ENCODE measurements around the gene DLG1. TPM values are rescaled to one million over a fixed set of nuclear protein-coding genes. Genes with fewer than 3 reads are reported as not detected.
A peak's percentile ranks its signal among the peaks of the same experiment; 100 is the strongest.

DLG1 gene
- total RNA-seq, 1 donor from 2014 or later, result 157 TPM

DNA sequence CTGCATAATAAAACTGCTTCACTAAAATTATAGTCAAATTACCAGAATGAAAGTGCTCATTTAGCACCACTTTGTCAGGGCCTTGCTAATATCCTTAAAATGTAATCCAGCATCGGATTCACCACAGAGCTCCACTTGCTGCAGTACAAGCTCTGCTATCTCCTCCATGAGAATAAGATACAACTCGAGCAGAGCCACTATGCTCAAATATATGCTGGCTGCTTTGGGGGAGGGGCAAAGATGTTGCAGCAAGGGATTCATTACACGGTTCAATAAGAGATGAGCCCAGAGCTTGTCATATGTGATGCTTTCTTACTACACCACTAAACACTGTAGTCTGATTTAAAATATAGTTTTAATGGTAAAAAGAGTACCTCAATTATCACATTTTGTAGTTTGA, 72.2 kb downstream of the DLG1 start:
- DNase-seq (ENCODE audit: low spot score), result no peak
- no peaks in the 10 kb centered on the region for H3K9me3 Mint-ChIP-seq (ENCODE audit: low read depth)
- peaks cover 54% of the 10 kb centered on the region for H3K4me1 Mint-ChIP-seq (ENCODE audit: low read depth)
- peak overlapping the region; percentile 15 for H3K27ac Mint-ChIP-seq (ENCODE audit: unreplicated experiment)
- no peaks in the 10 kb centered on the region for H3K27me3 Mint-ChIP-seq (ENCODE audit: low read depth)
- no peak overlapping the region for H3K4me3 Mint-ChIP-seq (ENCODE audit: unreplicated experiment)
- no peaks in the 10 kb centered on the region for H3K36me3 Mint-ChIP-seq (ENCODE audit: low read depth)
- no peak for TF ChIP-seq CTCF (IDR thresholded peaks at IDR 0.05)

GRCh38 chr3:197225579-197225978, 72.8 kb downstream of the DLG1 start:
- Mint-ChIP-seq H3K4me1 (ENCODE audit: low read depth) (peaks cover 58% of the 10 kb centered on the region), H3K4me3 (ENCODE audit: unreplicated experiment) (no peak overlapping the region), H3K9me3 (ENCODE audit: low read depth) (no peaks in the 10 kb centered on the region), H3K27me3 (ENCODE audit: low read depth) (no peaks in the 10 kb centered on the region), H3K27ac (ENCODE audit: unreplicated experiment) (no peak overlapping the region), H3K36me3 (ENCODE audit: low read depth) (no peaks in the 10 kb centered on the region)
- no peak for TF ChIP-seq CTCF (IDR thresholded peaks at IDR 0.05)
- DNase-seq (ENCODE audit: low spot score), result no peak

GRCh38 chr3:197224034-197224444, 74.4 kb downstream of the DLG1 start:
- no peaks in the 10 kb centered on the region for H3K36me3 Mint-ChIP-seq (ENCODE audit: low read depth)
- no peak for DNase-seq (ENCODE audit: low spot score)
- H3K9me3 Mint-ChIP-seq (ENCODE audit: low read depth), result no peaks in the 10 kb centered on the region
- H3K4me1 Mint-ChIP-seq (ENCODE audit: low read depth), result peaks cover 64% of the 10 kb centered on the region
- no peaks in the 10 kb centered on the region for H3K27me3 Mint-ChIP-seq (ENCODE audit: low read depth)
- no peak overlapping the region for H3K4me3 Mint-ChIP-seq (ENCODE audit: unreplicated experiment)
- TF ChIP-seq CTCF (IDR thresholded peaks at IDR 0.05), result peak; percentile 94
- H3K27ac Mint-ChIP-seq (ENCODE audit: unreplicated experiment), result no peak overlapping the region

- Mint-ChIP-seq H3K4me3 (ENCODE audit: unreplicated experiment) (no peak overlapping the region), H3K36me3 (ENCODE audit: low read depth) (no peaks in the 10 kb centered on the region), H3K27ac (ENCODE audit: unreplicated experiment) (peak overlapping the region; percentile 55), H3K9me3 (ENCODE audit: low read depth) (no peaks in the 10 kb centered on the region), H3K4me1 (ENCODE audit: low read depth) (peaks cover 64% of the 10 kb centered on the region), H3K27me3 (ENCODE audit: low read depth) (no peaks in the 10 kb centered on the region)
- no peak for TF ChIP-seq CTCF (IDR thresholded peaks at IDR 0.05)
- DNase-seq (ENCODE audit: low spot score), result no peak
These were observed 75.5 kb downstream of the DLG1 start for GRCh38 chr3:197222937-197223370.

- no peak for DNase-seq (ENCODE audit: low spot score)
- H3K36me3 Mint-ChIP-seq (ENCODE audit: low read depth), result no peaks in the 10 kb centered on the region
- H3K4me1 Mint-ChIP-seq (ENCODE audit: low read depth), result peaks cover 77% of the 10 kb centered on the region
- no peaks in the 10 kb centered on the region for H3K9me3 Mint-ChIP-seq (ENCODE audit: low read depth)
- TF ChIP-seq CTCF (IDR thresholded peaks at IDR 0.05), result no peak
- no peak overlapping the region for H3K4me3 Mint-ChIP-seq (ENCODE audit: unreplicated experiment)
- H3K27me3 Mint-ChIP-seq (ENCODE audit: low read depth), result no peaks in the 10 kb centered on the region
- H3K27ac Mint-ChIP-seq (ENCODE audit: unreplicated experiment), result peak overlapping the region; percentile 22
These were observed 78.8 kb downstream of the DLG1 start for GRCh38 chr3:197219619-197220018.

All from chondrocyte (in vitro differentiated cells).